DMS 273 treated with DMSO at 0.1 percent for 48 hours (cell line): ENCODE results near the gene TMEM243.

ENCODE experiments used
- DNase-seq: peaks from one replicate; lab custom pipeline; 2025; lab: John Stamatoyannopoulos, UW

Gene TMEM243

GRCh38 chr7:87155788-87156187 is 63.7 kb downstream of the TMEM243 start:
- no peak for DNase-seq

DNA sequence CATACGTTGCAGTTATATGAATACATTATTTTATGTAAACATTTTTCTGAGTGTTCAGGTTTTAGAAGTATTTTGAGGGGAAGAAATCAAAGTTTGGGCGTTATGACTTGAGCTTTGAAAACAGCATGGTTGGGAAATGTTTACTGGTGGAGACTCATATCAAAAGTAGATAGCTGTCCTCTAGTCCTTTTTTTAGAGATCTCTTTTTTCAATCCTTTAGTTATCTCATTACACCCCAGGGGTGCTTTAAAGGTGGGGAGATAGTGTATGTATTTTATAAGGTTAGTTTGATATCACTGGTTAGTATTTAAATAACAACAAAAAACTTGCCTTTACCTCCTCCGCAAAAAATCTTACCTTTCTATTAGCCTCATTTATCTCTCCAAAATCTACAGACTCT is 65.0 kb downstream of the TMEM243 start:
- no peak for DNase-seq

GRCh38 chr7:87154166-87154565 is 65.4 kb downstream of the TMEM243 start:
- no peak for DNase-seq

DNA sequence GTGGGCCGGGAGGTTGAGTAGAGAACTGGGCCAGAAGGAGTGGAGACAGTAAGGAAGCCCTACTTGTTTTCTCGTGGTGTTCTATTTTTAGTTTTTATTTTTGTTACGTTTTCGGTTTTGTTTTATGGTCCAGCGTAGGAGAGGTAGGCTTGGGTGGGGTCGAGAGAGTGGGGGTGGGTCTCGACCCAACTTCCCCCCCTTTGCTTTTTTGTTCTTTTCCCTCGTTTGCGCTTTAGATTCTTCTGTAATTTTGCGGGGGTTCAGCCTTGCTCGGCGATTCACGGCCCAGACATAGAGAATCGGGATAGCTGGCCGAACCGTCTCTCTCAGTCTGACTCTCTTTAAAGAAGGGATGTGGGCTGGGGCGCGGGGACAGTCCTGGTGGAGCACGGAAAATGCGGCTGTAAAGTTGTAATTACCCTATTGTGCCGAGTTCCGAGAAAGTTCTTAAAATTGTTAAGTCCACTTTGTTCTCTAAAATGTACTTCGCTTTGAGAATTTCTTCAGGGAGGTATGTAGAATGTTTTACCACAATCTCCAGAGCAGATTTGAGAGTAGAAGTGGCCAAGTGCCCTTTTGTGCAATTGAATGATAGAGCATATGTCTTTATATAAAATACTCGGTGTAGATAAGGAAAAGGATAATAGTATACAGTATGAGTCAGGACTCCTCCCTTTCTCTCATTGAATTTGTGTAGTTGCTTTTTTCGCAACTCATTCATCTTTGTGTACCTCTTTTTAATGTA is 66.5 kb downstream of the TMEM243 start:
- no peak for DNase-seq

DNA sequence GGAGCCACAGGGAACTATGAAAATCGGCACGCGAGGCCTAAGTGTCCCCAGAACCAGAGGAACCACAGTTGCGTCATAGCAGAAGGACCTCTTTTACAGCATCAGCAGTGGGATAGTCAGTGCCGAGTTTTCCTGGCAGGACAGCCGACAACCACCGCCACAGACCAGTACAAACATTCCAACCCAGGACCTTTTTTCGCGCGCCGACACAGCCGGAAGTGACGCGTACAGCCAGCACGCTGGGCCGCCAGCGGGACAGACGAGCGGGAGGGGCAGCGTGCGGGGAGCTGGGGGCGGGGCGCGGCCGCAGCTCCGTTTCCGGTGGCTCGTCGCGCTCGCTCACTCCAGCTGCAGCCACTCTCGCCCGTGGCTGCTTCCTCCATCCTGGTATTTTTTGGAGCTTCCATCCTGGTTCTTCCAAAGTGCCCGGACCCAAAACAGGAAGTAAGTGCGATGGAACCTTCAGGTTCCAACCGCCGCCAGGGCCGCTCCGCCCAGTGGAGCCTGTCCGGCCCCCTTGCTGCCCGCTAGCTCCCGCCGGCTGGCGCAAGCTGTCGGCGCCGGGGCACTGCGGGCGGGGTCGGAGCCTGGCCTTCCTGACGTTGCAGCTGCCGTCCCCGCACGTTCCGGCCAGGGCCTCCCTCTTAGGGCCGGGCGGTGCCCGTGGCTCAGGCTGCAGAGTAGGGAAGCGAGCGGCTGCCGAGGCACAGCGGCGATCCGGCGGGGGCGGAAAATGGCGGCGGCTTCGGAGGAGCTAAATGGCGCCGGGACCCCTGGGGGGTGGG is 67.2 kb downstream of the TMEM243 start, which contains the start of gene DMTF1:
TSS of gene DMTF1 (plus strand) at position 342 of the 785 bp plus-strand sequence. CDS start 12,489 bp downstream, outside the sequence.
- DNase-seq = peak; percentile 93

- no peak for DNase-seq
Measured at GRCh38 chr7:87151729-87152111, 67.8 kb downstream of the TMEM243 start.

DNA sequence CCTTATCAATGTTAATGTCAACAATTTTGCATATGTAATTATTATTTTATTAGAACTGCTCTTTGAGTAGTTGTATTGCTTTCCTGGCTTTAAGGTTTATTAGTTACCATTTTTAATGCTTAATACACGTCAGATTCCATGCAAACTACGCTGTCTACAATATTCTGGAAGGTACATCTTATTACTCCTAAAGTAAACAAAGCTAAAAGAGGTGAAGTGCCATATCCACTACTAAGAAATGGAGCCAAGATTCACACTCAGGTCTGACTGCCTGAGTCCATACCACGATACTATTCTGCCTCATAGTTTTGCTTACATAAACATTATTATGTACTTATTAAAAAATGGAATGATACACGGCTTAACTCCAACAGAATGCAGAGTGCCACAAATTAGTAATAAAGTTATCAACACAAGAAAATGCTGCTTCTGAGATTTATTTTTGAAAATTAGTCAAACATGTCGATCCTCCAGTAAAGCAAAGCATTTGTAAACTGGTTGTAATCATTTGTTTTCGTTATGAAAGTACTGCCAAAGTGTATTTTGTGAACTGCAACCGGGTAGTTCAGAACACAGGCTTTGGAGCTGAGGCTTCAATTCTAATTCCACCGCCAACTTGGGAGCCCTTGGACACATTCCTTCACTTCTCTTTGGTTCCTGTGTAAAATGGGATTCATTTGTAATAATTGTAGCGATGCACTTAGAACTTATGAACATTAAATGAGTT is 68.4 kb downstream of the TMEM243 start:
- DNase-seq = no peak

- peak; percentile 72 for DNase-seq
Measured at GRCh38 chr7:87148332-87148955, 71.1 kb downstream of the TMEM243 start.

GRCh38 chr7:87147500-87147899 is 72.0 kb downstream of the TMEM243 start:
- DNase-seq = peak; percentile 81

- peak; percentile 88 for DNase-seq
Measured at GRCh38 chr7:87146740-87147386, 72.7 kb downstream of the TMEM243 start.
